GM23338 (cell line): ENCODE measurements around the gene DCP2. TPM values are rescaled to one million over a fixed set of nuclear protein-coding genes. Genes with fewer than 3 reads are reported as not detected.

Source experiments
- ATAC-seq: fragments of 200-7000 bp; cut with Tn5 transposase; 3 replicates; pipeline ENCODE4 v1.9.1; 2020
- DNase-seq: peaks from one replicate; pipeline ENCODE4 v3.0.0-alpha.2; 2015; ENCODE audit warnings: low spot score
- H2AFZ ChIP-seq: fragments of 200-600 bp; sonication (generic); 2 replicates; pipeline ENCODE4 v1.8.0; 2016; ENCODE audit warnings: antibody characterized with exemption, mild to moderate bottlenecking, moderate library complexity
- H3F3A ChIP-seq: fragments of 200-600 bp; sonication (generic); replicated peaks from 2 replicates; pipeline ENCODE4 v1.8.0; 2017; ENCODE audit warnings: antibody characterized with exemption, mixed run types, low read depth
- H3K27ac ChIP-seq: fragments of 200-600 bp; sonication (generic); 2 replicates; pipeline ENCODE4 v1.6.1; 2016; ENCODE audit warnings: low read depth
- H3K27me3 ChIP-seq: fragments of 200-600 bp; sonication (generic); 2 replicates; pipeline ENCODE4 v1.8.0; 2016; ENCODE audit warnings: mild to moderate bottlenecking, mixed run types, moderate library complexity; ENCODE audit not compliant: insufficient read depth
- H3K36me3 ChIP-seq: fragments of 200-600 bp; sonication (generic); 2 replicates; pipeline ENCODE4 v1.8.0; 2016; ENCODE audit warnings: mild to moderate bottlenecking; ENCODE audit not compliant: insufficient read depth
- H3K4me1 ChIP-seq: fragments of 200-600 bp; sonication (generic); 2 replicates; pipeline ENCODE4 v1.8.0; 2016; ENCODE audit warnings: mild to moderate bottlenecking, moderate library complexity; ENCODE audit not compliant: insufficient read depth
- H3K4me2 ChIP-seq: fragments of 200-600 bp; sonication (generic); 2 replicates; pipeline ENCODE4 v1.7.1; 2017; ENCODE audit warnings: mixed run types
- H3K4me3 ChIP-seq: fragments of 200-600 bp; sonication (generic); 2 replicates; pipeline ENCODE4 v1.6.1; 2016; ENCODE audit warnings: mixed run types
- H3K79me2 ChIP-seq: fragments of 200-600 bp; sonication (generic); replicated peaks from 2 replicates; pipeline ENCODE4 v1.8.0; 2017; ENCODE audit warnings: mild to moderate bottlenecking; ENCODE audit not compliant: insufficient read depth
- H3K9me2 ChIP-seq: fragments of 200-600 bp; sonication (generic); 2 replicates; pipeline ENCODE4 v1.8.0; 2017; ENCODE audit not compliant: insufficient read depth
- H4K20me1 ChIP-seq: fragments of 200-600 bp; sonication (generic); replicated peaks from 2 replicates; pipeline ENCODE4 v1.8.0; 2017; ENCODE audit warnings: mild to moderate bottlenecking; ENCODE audit not compliant: insufficient read depth
- H3K27ac Mint-ChIP-seq: 2 replicates; pipeline ENCODE4 v1.8.0; 2020; ENCODE audit warnings: inconsistent platforms, mild to moderate bottlenecking, moderate library complexity, mixed read lengths
- H3K27me3 Mint-ChIP-seq: 3 replicates; pipeline ENCODE4 v1.8.0; 2022; ENCODE audit warnings: low read depth, mild to moderate bottlenecking, moderate library complexity, mixed read lengths, inconsistent platforms; ENCODE audit not compliant: insufficient read depth, poor library complexity
- H3K36me3 Mint-ChIP-seq: 3 replicates; pipeline ENCODE4 v1.8.0; 2021; ENCODE audit warnings: low read depth, mild to moderate bottlenecking, inconsistent platforms, moderate library complexity, mixed read lengths
- H3K4me1 Mint-ChIP-seq: 3 replicates; pipeline ENCODE4 v1.8.0; 2020; ENCODE audit warnings: mild to moderate bottlenecking, inconsistent platforms, mixed read lengths
- H3K4me3 Mint-ChIP-seq: 3 replicates; pipeline ENCODE4 v1.8.0; 2021; ENCODE audit warnings: moderate library complexity, mild to moderate bottlenecking, inconsistent platforms, mixed read lengths
- H3K9me3 Mint-ChIP-seq: 3 replicates; pipeline ENCODE4 v1.8.0; 2020; ENCODE audit warnings: moderate library complexity, mild to moderate bottlenecking, inconsistent platforms, mixed read lengths
- CREB1 ChIP-seq: fragments of 250-450 bp; sonication (Bioruptor Pico); IDR thresholded peaks from 2 replicates; pipeline ENCODE4 v1.5.0; 2020; ENCODE audit warnings: low read depth, mild to moderate bottlenecking, moderate library complexity
- CTCF ChIP-seq, 2 experiments: fragments of 200-600 bp in 1 of 2; sonication (generic) in 1 of 2; conservative IDR thresholded peaks; 2 replicates each; pipeline versions ENCODE4 v1.5.1 to v1.6.1; 2016 to 2017; ENCODE audit warnings: antibody characterized with exemption in 2 of 2, low read depth in 2 of 2, mild to moderate bottlenecking in 2 of 2, moderate library complexity in 1 of 2
- ETS1 ChIP-seq: IDR thresholded peaks from 2 replicates; pipeline ENCODE4 v1.6.1; 2016; ENCODE audit warnings: antibody characterized with exemption
- EZH2 ChIP-seq: fragments of 200-600 bp; sonication (generic); IDR thresholded peaks from one replicate; pipeline ENCODE4 v1.8.0; 2017; ENCODE audit warnings: antibody characterized with exemption, mild to moderate bottlenecking, low read depth; ENCODE audit not compliant: unreplicated experiment
- EZH2phosphoT487 ChIP-seq: fragments of 200-600 bp; sonication (generic); IDR thresholded peaks from one replicate; pipeline ENCODE4 v1.8.1; 2018; ENCODE audit warnings: antibody characterized with exemption; ENCODE audit not compliant: unreplicated experiment
- JUNB ChIP-seq: IDR thresholded peaks from one replicate; pipeline ENCODE4 v1.6.1; 2016; ENCODE audit warnings: antibody characterized with exemption; ENCODE audit not compliant: unreplicated experiment
- NANOG ChIP-seq: IDR thresholded peaks from 2 replicates; pipeline ENCODE4 v1.6.1; 2016; ENCODE audit warnings: antibody characterized with exemption, borderline replicate concordance
- POLR2AphosphoS5 ChIP-seq: IDR thresholded peaks from 2 replicates; pipeline ENCODE4 v1.6.1; 2016; ENCODE audit warnings: antibody characterized with exemption, low read depth
- REST ChIP-seq: IDR thresholded peaks from one replicate; pipeline ENCODE4 v1.6.1; 2018; ENCODE audit warnings: antibody characterized with exemption; ENCODE audit not compliant: unreplicated experiment
- STAT1 ChIP-seq: IDR thresholded peaks from one replicate; pipeline ENCODE4 v1.6.1; 2016; ENCODE audit warnings: antibody characterized with exemption; ENCODE audit not compliant: unreplicated experiment
- ZNF114 ChIP-seq: fragments of 250-450 bp; sonication (Bioruptor Pico); IDR thresholded peaks from 2 replicates; pipeline ENCODE4 v1.5.0; 2020; ENCODE audit warnings: mild to moderate bottlenecking, moderate library complexity
- ZNF331 ChIP-seq: fragments of 250-450 bp; sonication (Bioruptor Pico); IDR thresholded peaks from 2 replicates; pipeline ENCODE4 v1.5.0; 2020; ENCODE audit warnings: low read depth, mild to moderate bottlenecking, moderate library complexity
- ZNF462 ChIP-seq: fragments of 250-450 bp; sonication (Bioruptor Pico); IDR thresholded peaks from 2 replicates; pipeline ENCODE4 v1.5.0; 2020; ENCODE audit warnings: mild to moderate bottlenecking, moderate library complexity
- polyA plus RNA-seq: library from polyadenylated mRNA; unstranded; fragments of >200 nt; fragmentation: Nextera tagmentation; extraction: Ambion mirVana; gene quantifications from 2 replicates; pipeline ENCODE4 v1.2.1, GENCODE V29; 2016
- total RNA-seq: library from RNA; depleted of rRNA; stranded (reverse); fragments of >200 nt; shearing (Covaris generic); gene quantifications from 2 replicates; pipeline ENCODE4 v1.2.3, GENCODE V29; 2014

The DCP2 gene
- total and polyA plus RNA-seq, 2 experiments from 2014 or later = 96.6 to 165 TPM

- Histone ChIP-seq H4K20me1 (peaks cover 43% of the 10 kb centered on the region), H3K36me3 (0 out of 2 replicates have a peak, but pooled peaks cover 3% of the 10 kb centered on the region), H3K27ac (no peak overlapping the region), H3K9me2 (no peaks in the 10 kb centered on the region), H3K4me1 (peaks cover 33% of the 10 kb centered on the region), H3F3A (no peaks in the 10 kb centered on the region), H2AFZ (no peak overlapping the region), H3K4me3 (no peak overlapping the region), H3K79me2 (peaks cover 99% of the 10 kb centered on the region), H3K27me3 (no peaks in the 10 kb centered on the region), H3K4me2 (no peak overlapping the region)
- Mint-ChIP-seq H3K36me3 (peaks cover 30% of the 10 kb centered on the region; the same call in 2 of the 3 replicates), H3K27ac (no peak overlapping the region), H3K27me3 (peaks cover 2% of the 10 kb centered on the region), H3K4me3 (no peak overlapping the region), H3K4me1 (peaks cover 44% of the 10 kb centered on the region), H3K9me3 (no peaks in the 10 kb centered on the region)
- no peak; the same call in 2 of the 3 replicates for ATAC-seq
- TF ChIP-seq STAT1 (no peak), JUNB (no peak), ZNF114 (CRISPR knock-in tag) (no peak), ETS1 (no peak), ZNF331 (no peak), REST (no peak), CTCF (conservative IDR thresholded peaks at IDR 0.05; ENCODE audit: low read depth in 2 of 2) (no peak), EZH2 (no peak), NANOG (no peak), CREB1 (CRISPR knock-in tag) (no peak), ZNF462 (CRISPR knock-in tag) (no peak), EZH2phosphoT487 (no peak), POLR2AphosphoS5 (no peak)
- DNase-seq = peak; percentile 24
Measured at GRCh38 chr5:112986224-112986623, 9.6 kb downstream of the DCP2 start.
